Umbilical cord (tissue), 2 donors: ENCODE measurements around the gene VIP. TPM values are rescaled to one million over a fixed set of nuclear protein-coding genes. Genes with fewer than 3 reads are reported as not detected.

Experiments used
- DNase-seq: peaks from one replicate; pipeline ENCODE4 v3.0.0-alpha.2; 2015; ENCODE audit warnings: low spot score
- total RNA-seq: library from RNA; depleted of rRNA; stranded (reverse); fragments of >200 nt; gene quantifications from one replicate; pipeline ENCODE4 v1.2.3, GENCODE V29; 2014; ENCODE audit warnings: low replicate concordance; ENCODE audit not compliant: insufficient read depth

Gene VIP
- total RNA-seq, 1 donor from 2014 or later = 5.3 TPM

DNA sequence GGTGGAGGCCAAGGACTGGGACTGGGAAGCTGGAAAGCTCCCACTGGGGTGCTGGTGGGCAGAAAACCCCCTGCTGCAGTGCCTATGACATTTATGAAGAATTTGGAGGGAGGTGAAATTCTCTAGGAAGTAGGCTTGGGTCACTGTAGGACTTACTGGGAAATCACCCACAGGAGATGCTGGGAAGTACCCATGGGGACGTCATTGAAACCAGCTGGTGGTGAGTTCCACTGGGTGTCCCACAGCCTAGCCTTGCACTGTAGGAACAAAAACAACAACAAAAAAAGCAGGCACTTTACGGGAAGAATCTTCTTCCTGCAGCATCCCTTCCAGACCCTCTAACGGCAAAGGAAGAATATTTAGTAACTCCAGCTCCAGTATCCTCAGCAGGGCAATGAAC, 26.2 kb downstream of the VIP start:
- no peak for DNase-seq

DNA sequence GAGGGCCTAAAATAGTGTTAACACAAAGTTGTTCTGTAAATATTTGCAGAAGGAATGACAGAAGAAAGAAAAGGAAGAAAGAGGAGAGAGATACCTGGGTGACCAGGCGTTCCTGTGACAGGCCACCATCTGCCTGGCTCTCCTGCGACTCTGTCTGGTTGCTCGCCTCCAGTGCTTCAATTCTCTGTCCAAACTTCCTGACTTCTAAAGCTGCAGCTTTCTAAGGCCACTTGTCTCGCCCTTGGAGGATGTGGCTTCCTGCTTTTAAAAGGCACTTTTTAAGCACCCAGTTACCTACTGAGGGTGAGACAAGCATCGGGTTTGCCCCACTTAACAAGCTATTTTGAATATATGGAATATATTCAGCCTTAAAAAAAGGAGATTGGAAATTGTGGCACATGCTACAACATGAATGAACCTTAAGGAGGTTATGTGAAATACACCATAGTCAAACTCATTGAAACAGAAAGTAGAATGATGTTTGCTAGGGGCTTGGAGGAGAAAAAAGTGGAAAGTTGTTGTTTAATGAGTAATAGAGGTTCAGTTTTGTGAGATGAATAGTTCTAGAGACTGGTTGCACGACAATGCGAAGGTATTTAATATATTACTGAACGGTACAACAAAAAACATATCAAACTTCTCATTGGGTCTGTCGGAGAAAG, 32.8 kb downstream of the VIP start:
- no peak for DNase-seq

DNA sequence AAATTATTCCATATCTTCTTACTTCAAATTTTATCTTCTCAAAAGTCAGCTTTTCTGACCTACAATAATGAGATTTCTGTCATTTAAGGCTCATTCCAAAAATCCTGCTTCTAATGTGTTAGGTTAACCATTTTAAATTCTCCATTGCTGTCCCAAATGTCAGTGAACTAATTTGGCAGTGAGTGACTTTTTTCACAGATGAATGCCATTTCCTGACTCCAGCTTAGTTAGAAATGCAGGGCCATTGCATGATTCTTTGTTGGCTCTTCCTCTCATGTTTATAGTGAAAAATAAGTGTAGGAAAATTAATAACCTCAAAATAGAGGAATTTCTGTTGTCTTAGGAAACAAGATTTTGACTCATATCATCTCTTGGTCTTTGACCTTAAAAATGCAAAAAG, 44.1 kb downstream of the VIP start:
- no peak for DNase-seq

DNA sequence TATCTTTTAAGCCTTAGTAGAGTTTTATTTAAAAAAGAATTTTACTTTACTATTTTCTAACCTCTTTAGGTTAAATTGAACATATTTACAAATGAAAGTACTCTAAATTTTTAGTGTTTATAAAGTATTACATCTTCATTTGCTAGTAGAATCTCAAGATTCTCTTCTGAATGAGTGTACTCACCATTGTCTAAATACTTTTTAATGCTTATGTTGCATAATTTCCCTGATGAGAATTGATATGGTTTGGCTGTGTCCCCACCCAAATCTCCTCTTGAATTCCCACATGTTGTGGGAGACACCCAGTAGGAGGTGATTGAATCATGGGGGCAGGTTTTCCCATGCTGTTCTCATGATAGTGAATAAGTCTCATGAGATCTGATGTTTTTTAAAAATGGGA, 53.6 kb downstream of the VIP start:
- DNase-seq = no peak

Other genes with a start within 250 kb of the VIP start
- gene SYNE1, start 113.4 kb upstream of the VIP start, total RNA-seq = 288 TPM
- 3.1 TPM for gene MYCT1, start 52.9 kb upstream of the VIP start, total RNA-seq
- 13.7 TPM for gene FBXO5, start 232.2 kb downstream of the VIP start, total RNA-seq